HG03571 (cell line): Measurements from ENCODE around the gene VPS18.

ENCODE experiments used
- ATAC-seq: cut with Tn5 transposase; IDR thresholded peaks from one replicate; pipeline ENCODE4 v1.9.1; 2021; ENCODE audit not compliant: unreplicated experiment

Gene VPS18

GRCh38 chr15:40952301-40952900, 58.2 kb downstream of the VPS18 start:
- ATAC-seq = no peak

DNA sequence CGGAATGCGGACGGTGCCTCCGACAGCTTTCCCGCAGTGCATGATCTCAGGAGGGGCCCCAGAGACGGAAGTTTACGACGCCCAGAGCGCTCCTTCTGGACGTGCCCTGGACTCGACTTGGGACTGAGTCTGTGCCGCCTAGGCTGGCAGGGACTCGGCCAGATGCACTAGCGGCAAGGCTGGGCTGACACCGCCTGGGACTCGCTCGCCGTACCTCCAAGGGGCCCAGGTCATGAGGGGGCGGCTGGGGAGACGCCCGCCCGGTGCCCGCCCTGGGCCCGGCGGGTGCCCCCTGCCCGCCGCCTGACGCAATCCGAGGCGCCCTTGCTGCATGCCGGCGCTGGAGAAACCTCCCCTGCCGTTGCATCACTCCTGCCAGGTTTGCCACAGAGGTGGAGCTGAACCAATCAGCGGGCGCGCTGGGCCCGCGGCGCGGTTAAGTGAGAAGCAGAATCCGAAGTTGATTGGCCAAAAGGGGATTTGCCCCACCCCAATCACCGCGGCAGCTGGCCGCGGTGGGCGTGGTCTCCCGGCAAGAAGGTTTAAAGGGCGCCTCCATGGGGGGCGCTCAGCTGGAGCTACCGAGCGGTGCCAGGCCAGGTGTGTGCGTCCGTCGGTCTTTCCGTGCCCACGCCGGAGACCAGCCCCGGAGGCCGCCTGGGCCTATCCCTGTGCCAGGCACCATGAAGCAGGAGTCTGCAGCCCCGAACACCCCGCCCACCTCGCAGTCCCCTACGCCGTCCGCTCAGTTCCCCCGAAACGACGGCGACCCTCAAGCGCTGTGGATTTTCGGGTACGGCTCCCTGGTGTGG, 58.9 kb downstream of the VPS18 start, which contains the start of gene CHAC1:
TSS of gene CHAC1 (plus strand) at position 571 of the 812 bp plus-strand sequence. CDS start at position 684, 113 bp downstream.
- ATAC-seq = peak; percentile 86
